GM12892 (cell line): ENCODE results near the gene RPGRIP1.

ENCODE experiments used
- POLR2A ChIP-seq: IDR thresholded peaks from 2 replicates; pipeline ENCODE4 v1.6.1; 2011; ENCODE audit warnings: low read depth, low read length, control low read depth
- POLR2AphosphoS5 ChIP-seq: IDR thresholded peaks from 2 replicates; pipeline ENCODE4 v1.6.1; 2011; ENCODE audit warnings: low read depth, low read length, control low read depth
- TAF1 ChIP-seq: IDR thresholded peaks from 2 replicates; pipeline ENCODE4 v1.6.1; 2011; ENCODE audit warnings: low read depth, mild to moderate bottlenecking, control low read depth, low read length, borderline replicate concordance

GRCh38 chr14:21309238-21309636 is 29.4 kb downstream of the RPGRIP1 start:
- TF ChIP-seq POLR2A, result no peak
- TF ChIP-seq TAF1, result no peak
- no peak for TF ChIP-seq POLR2AphosphoS5
